IPS-11a (cell line): ENCODE results near the gene ISY1.
"Not testable (repeated sequence)": the region's sequence is repeated elsewhere in the genome, so short reads cannot be mapped to it uniquely, and the experiment has no call there.

Source experiments
- H3K4me3 ChIP-seq: one replicate; pipeline ENCODE4 v1.5.1; 2013; ENCODE audit warnings: low read depth, low read length, control low read depth

Gene ISY1

GRCh38 chr3:129088312-129088711 lies 72.6 kb downstream of the ISY1 start:
- H3K4me3 ChIP-seq, result not testable (repeated sequence)

GRCh38 chr3:129087904-129088303 lies 73.0 kb downstream of the ISY1 start:
- H3K4me3 ChIP-seq, result not testable (repeated sequence)

DNA sequence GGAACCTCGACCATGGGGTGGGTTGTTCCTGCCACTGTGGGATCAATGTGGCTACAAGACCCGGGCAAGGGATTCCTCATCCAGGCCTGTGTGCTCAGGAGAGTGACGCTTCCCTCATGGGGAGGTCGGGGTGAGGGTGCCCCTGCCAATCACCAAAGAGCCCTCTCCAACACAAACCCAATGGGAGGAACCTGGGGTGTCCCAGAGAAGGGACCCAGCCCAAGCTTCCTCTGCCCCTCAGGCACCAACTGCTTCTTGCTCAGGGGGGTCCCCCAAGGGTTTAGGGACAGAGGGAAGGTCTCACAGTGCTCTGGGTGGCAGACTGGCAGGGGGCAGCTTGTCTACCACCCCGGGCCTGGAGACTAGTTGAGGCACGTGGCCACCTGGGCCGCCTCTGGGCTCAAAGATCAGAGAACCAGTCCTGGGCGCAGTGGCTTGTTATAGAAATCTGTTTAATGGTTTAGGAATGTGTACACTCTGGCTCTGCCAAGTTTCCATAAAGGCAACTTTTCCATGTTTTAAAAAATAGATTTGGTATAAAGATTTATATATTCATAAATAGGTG lies 73.6 kb downstream of the ISY1 start:
- H3K4me3 ChIP-seq, result no peak overlapping the region

DNA sequence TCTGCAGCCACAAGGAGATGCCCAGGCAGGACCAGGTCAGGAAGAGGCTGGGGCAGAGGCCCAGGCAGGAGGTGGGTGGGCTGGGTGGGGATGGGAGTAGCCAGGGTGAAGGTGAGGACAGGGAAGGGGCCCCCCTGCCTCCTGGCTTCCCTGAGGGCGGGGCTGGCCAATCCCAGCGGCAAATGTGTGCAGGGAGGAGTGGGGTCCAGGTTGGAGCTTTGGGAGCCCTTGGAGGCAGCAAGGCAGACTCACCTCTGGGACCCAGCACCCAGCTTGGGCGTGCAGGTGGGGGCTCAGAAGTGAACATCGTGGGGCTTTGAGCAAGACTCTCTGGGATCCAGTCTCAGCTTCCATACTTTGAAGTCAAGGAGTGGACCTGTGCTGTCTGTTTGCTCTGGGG lies 75.0 kb downstream of the ISY1 start:
- no peak overlapping the region for H3K4me3 ChIP-seq

DNA sequence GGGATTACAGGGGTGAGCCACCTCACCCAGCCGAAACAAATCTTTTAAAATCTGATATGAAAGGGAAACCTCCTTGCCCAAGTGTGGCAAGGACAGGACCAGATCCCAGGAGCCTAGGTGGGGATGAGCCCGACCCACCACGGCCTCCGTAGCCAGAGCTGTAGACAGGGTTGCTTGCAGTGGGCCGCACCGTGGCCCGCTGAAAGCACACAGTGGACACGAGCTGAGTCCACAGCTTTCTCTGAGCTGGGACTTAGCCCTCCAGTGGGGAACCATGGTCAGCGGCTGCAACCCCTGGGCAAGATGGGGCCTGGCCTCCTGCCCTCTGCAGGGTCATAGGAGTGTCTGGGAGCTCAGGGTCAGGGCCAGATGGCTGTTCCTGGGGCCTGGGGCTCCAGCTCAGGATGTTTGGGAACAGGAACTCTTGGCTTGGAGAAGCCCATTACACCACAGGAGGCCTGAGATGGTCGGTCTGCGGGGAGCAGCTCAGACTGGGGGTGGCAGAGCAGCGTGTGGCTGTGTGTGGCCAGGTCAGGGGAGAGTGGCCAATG lies 75.6 kb downstream of the ISY1 start:
- H3K4me3 ChIP-seq, result no peak overlapping the region

DNA sequence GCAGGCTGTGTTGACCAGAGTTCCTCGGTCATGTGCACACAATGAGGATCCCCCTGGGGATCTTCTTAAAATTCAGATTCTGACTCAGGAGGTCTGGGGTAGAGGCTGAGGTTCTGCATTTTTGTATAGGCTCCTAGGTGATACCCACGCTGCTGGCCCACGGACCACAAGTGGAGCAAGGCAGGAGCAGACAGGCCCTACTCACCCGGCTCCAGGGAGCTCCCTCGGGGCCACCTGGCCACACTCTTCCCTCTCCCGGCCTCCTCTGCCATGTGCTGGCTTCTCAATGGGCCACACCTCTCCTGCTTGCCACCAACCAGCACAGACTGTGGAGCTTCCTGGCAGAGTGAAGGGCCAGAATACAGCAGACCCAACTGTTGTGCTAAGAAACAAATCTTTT lies 76.4 kb downstream of the ISY1 start:
- no peak overlapping the region for H3K4me3 ChIP-seq

DNA sequence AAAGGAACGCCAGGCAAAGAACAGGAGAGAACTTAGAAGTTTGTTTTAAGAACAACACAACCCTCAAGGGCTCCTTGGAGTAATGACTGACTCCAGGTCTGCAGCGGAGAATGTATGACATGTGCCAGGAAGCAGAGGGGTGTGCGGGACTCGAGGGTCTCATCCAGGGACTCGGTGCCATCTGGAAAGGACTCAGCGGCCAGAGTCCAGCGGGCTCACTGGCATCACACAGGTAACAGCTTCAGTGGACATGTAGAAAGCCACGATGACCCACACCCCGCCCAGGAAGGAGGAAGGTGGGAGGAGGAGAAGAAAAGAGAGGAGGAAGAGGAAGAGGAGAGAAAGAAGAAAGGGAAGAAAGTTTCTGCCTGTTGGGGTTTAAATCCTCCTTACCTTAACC lies 78.8 kb downstream of the ISY1 start:
- no peak overlapping the region for H3K4me3 ChIP-seq

DNA sequence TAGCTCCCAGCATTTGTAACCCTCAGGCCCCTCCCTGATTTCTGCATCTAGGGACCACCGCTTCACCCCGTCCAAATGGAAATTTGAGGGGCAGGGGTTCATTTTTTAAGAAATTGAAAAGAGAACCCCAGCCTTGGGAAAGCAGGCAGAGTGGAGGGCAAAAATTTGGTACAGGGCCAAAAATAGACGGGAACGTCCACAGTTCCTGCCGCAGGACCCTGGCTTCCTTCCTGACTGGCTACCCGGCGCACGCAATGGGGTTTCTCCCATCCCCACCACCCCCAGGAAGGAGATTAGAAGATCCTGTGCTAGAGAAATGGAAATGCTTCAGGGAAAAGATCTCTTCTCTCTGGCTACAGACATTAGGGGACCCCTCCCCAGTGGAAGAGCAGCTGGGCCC lies 79.4 kb downstream of the ISY1 start:
- no peak overlapping the region for H3K4me3 ChIP-seq

GRCh38 chr3:129078510-129078909 lies 82.4 kb downstream of the ISY1 start:
- no peak overlapping the region for H3K4me3 ChIP-seq
